ENCODE data around the gene MICAL1. TPM values are rescaled to one million over a fixed set of nuclear protein-coding genes. Genes with fewer than 3 reads are reported as not detected.

The MICAL1 gene
- polyA plus RNA-seq, 6 donors from 2014 or later: 8.4 to 26.7 (median 16.1) TPM

GRCh38 chr6:109448615-109449014, 7.0 kb downstream of the MICAL1 start:
- Mint-ChIP-seq H3K36me3 (peaks cover 0 to 8% of the 10 kb centered on the region in 2 donors), H3K4me1 (peaks cover 56 to 88% (median 83%) of the 10 kb centered on the region in 3 donors), H3K4me3 (peak overlapping the region in 6 of 8 donors; percentile 29 to 78 (median 71)), H3K9me3 (peaks cover 0 to 2% (median 0%) of the 10 kb centered on the region in 7 donors), H3K27me3 (no peaks in the 10 kb centered on the region), H3K27ac (peak overlapping the region; percentile 89 to 98 (median 94))
- ATAC-seq (ENCODE audit: low read depth in 2 of 2) (no peak), DNase-seq (no peak)

- H3K4me3 Mint-ChIP-seq: peak overlapping the region in 6 of 8 donors; percentile 1 to 78 (median 50)
- DNase-seq: no peak
- H3K36me3 Mint-ChIP-seq: peaks cover 0 to 8% of the 10 kb centered on the region in 2 donors
- ATAC-seq (ENCODE audit: low read depth in 2 of 2): peak; percentile 18 to 22
- H3K27me3 Mint-ChIP-seq: no peaks in the 10 kb centered on the region
- H3K9me3 Mint-ChIP-seq: peaks cover 0 to 2% (median 0%) of the 10 kb centered on the region in 7 donors
- H3K27ac Mint-ChIP-seq: peak overlapping the region; percentile 89 to 98 (median 94)
- H3K4me1 Mint-ChIP-seq: peaks cover 60 to 88% (median 83%) of the 10 kb centered on the region in 3 donors
These were observed 7.6 kb downstream of the MICAL1 start for GRCh38 chr6:109447878-109448555.

DNA sequence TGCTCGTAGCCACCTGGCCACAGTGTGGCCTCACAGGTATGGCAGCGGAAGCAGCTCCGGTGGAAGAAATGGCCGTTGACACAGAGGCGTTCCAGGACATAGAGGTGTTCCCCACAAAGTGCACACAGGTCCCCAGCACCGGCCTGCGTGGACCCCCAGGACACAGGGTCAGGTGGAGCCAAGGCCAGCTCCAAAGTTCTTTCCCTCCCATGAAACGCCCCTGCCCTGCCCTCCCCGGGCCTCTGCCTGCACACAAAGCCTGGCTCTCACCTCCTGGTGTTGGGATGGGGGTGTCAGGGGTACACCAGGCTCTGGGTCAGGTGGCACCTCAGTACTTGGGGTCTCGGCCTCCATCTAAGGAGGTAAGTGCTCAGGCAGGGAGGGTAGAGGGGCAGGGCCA, 8.5 kb downstream of the MICAL1 start:
- DNase-seq (no peak), ATAC-seq (ENCODE audit: low read depth in 2 of 2) (no peak)
- Mint-ChIP-seq H3K4me1 (peaks cover 63 to 88% (median 83%) of the 10 kb centered on the region in 3 donors), H3K27ac (peak overlapping the region; percentile 61 to 98 (median 93)), H3K36me3 (peaks cover 0 to 8% of the 10 kb centered on the region in 2 donors), H3K27me3 (no peaks in the 10 kb centered on the region), H3K4me3 (peak overlapping the region in 1 of 8 donors; percentile 9), H3K9me3 (peaks cover 0 to 2% (median 0%) of the 10 kb centered on the region in 7 donors)

- ATAC-seq (ENCODE audit: low read depth in 2 of 2): no peak
These were observed 9.0 kb downstream of the MICAL1 start for GRCh38 chr6:109446541-109446940.

GRCh38 chr6:109446072-109446471, 9.5 kb downstream of the MICAL1 start:
- no peak for DNase-seq
- no peak for ATAC-seq (ENCODE audit: low read depth in 2 of 2)
- Mint-ChIP-seq H3K36me3 (peaks cover 0 to 8% of the 10 kb centered on the region in 2 donors), H3K4me1 (peaks cover 67 to 90% (median 86%) of the 10 kb centered on the region in 3 donors), H3K9me3 (peaks cover 0 to 2% (median 0%) of the 10 kb centered on the region in 7 donors), H3K27me3 (no peaks in the 10 kb centered on the region), H3K27ac (peak overlapping the region; percentile 53 to 95 (median 76)), H3K4me3 (peak overlapping the region in 2 of 8 donors; percentile 9 to 81)

More at GRCh38 chr6:109446541-109446940, 9.0 kb downstream of the MICAL1 start:
- H3K27ac Mint-ChIP-seq: peak overlapping the region; percentile 61 to 95 (median 92)
- H3K36me3 Mint-ChIP-seq: peaks cover 0 to 8% of the 10 kb centered on the region in 2 donors
- H3K27me3 Mint-ChIP-seq: no peaks in the 10 kb centered on the region
- peak overlapping the region in 3 of 8 donors; percentile 9 to 81 (median 11) for H3K4me3 Mint-ChIP-seq
- no peak for DNase-seq
- H3K9me3 Mint-ChIP-seq: peaks cover 0 to 2% (median 0%) of the 10 kb centered on the region in 7 donors
- peaks cover 63 to 88% (median 83%) of the 10 kb centered on the region in 3 donors for H3K4me1 Mint-ChIP-seq

GRCh38 chr6:109445382-109445781, 10.2 kb downstream of the MICAL1 start:
- ATAC-seq (ENCODE audit: low read depth in 2 of 2) (no peak), DNase-seq (no peak)
- no peaks in the 10 kb centered on the region for H3K27me3 Mint-ChIP-seq
- peak overlapping the region; percentile 78 to 95 (median 87) for H3K27ac Mint-ChIP-seq
- H3K36me3 Mint-ChIP-seq: peaks cover 0 to 8% of the 10 kb centered on the region in 2 donors
- H3K4me1 Mint-ChIP-seq: peaks cover 63 to 84% (median 81%) of the 10 kb centered on the region in 3 donors
- H3K4me3 Mint-ChIP-seq: peak overlapping the region in 2 of 8 donors; percentile 22 to 81
- H3K9me3 Mint-ChIP-seq: peaks cover 0 to 2% (median 0%) of the 10 kb centered on the region in 7 donors

DNA sequence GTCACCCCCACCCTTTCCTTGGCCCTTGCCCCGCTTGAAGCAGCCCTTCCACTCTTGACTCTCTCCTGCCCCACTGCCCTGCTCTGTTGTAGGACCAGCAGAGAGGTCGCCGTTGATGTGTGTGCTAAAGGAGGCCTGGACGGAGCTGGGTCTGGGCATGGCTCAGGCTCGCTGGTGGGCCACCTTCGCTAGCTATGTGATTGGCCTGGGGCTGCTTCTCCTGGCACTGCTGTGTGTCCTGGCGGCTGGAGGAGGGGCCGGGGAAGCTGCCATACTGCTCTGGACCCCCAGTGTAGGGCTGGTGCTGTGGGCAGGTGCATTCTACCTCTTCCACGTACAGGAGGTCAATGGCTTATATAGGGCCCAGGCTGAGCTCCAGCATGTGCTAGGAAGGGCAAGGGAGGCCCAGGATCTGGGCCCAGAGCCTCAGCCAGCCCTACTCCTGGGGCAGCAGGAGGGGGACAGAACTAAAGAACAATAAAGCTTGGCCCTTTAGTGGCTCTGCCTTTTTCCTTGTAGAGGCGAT, 12.1 kb downstream of the MICAL1 start:
- ATAC-seq (ENCODE audit: low read depth in 2 of 2) (no peak), DNase-seq (no peak)
- Mint-ChIP-seq H3K36me3 (peaks cover 0 to 8% of the 10 kb centered on the region in 2 donors), H3K27ac (peak overlapping the region; percentile 56 to 99 (median 83)), H3K27me3 (no peaks in the 10 kb centered on the region), H3K4me1 (peaks cover 52 to 73% (median 63%) of the 10 kb centered on the region in 3 donors), H3K9me3 (peaks cover 0 to 2% (median 0%) of the 10 kb centered on the region in 7 donors), H3K4me3 (peak overlapping the region in 3 of 8 donors; percentile 53 to 95 (median 67))

DNA sequence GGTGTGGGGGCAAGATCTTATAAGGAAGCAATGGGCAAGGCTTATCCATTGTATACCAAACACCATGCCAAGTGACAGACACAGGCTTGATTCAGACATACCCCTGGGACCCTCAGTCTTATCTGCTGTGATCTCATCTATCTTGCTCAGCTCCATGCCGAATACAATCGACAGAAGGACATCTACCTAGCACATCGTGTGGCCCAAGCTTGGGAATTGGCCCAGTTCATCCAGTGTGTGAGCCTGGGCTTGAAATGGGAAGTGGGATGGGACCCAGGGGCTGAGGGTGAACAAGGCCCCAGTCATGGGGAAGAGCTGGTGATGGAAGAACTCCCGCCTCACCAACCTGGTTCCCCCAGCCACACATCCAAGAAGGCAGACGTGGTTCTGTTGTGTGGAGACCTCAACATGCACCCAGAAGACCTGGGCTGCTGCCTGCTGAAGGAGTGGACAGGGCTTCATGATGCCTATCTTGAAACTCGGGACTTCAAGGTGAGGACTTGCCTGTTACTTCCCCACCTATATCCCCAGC, 13.1 kb downstream of the MICAL1 start:
- peaks cover 42 to 63% (median 53%) of the 10 kb centered on the region in 3 donors for H3K4me1 Mint-ChIP-seq
- peaks cover 0 to 2% (median 0%) of the 10 kb centered on the region in 7 donors for H3K9me3 Mint-ChIP-seq
- no peak for DNase-seq
- no peaks in the 10 kb centered on the region for H3K27me3 Mint-ChIP-seq
- no peak for ATAC-seq (ENCODE audit: low read depth in 2 of 2)
- H3K27ac Mint-ChIP-seq: peak overlapping the region; percentile 86 to 99 (median 99)
- H3K36me3 Mint-ChIP-seq: peaks cover 0 to 8% of the 10 kb centered on the region in 2 donors
- peak overlapping the region; percentile 94 to 99 (median 97) for H3K4me3 Mint-ChIP-seq

- peaks cover 33 to 51% (median 45%) of the 10 kb centered on the region in 3 donors for H3K4me1 Mint-ChIP-seq
- DNase-seq (peak; percentile 73), ATAC-seq (ENCODE audit: low read depth in 2 of 2) (peak; percentile 47 to 54)
- peak overlapping the region; percentile 99 for H3K27ac Mint-ChIP-seq
- H3K9me3 Mint-ChIP-seq: no peaks in the 10 kb centered on the region
- no peaks in the 10 kb centered on the region for H3K27me3 Mint-ChIP-seq
- peaks cover 0 to 8% of the 10 kb centered on the region in 2 donors for H3K36me3 Mint-ChIP-seq
- peak overlapping the region; percentile 94 to 99 (median 97) for H3K4me3 Mint-ChIP-seq
These were observed 14.3 kb downstream of the MICAL1 start for GRCh38 chr6:109441069-109441816.

- ATAC-seq (ENCODE audit: low read depth in 2 of 2): peak; percentile 78 to 81
- Mint-ChIP-seq H3K4me1 (peaks cover 30 to 46% (median 37%) of the 10 kb centered on the region in 3 donors), H3K27me3 (no peaks in the 10 kb centered on the region), H3K9me3 (no peaks in the 10 kb centered on the region), H3K4me3 (peak within 1 kb of the TSS; percentile 94 to 99 (median 97)), H3K36me3 (peaks cover 0 to 4% of the 10 kb centered on the region in 2 donors), H3K27ac (peak within 1 kb of the TSS; percentile 99)
- DNase-seq: peak; percentile 88
These were observed 15.1 kb downstream of the MICAL1 start, which contains the start of the genes PPIL6 and SMPD2 for GRCh38 chr6:109440331-109441068. Gene PPIL6, minus strand, starts transcription at chr6:109440628. Its CDS starts 38 bp downstream, at chr6:109440590. Gene SMPD2, plus strand, starts transcription at chr6:109440724. Its CDS starts 398 bp downstream, at chr6:109441122.

DNA sequence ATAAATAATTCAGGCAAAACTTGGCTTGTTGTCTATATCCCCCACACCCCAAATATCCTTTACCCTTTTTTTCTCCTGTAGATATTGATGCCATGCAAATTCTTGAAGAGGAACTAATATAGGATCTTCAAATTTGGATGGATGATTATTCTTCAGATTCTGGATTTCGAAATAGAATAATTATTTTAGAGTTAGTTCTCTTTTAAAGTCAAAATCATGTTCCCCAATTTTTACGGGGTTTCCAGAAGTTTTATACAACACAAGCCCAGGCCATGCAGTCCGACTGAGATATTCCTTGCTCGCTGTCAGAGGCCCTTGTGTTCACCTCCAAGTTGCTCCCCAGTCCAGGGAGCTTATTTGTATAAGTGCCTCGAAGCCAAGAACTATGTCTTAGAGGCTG, 19.5 kb downstream of the MICAL1 start:
- Mint-ChIP-seq H3K4me3 (peak overlapping the region in 1 of 8 donors; percentile 5), H3K4me1 (peaks cover 1 to 9% (median 5%) of the 10 kb centered on the region in 3 donors), H3K36me3 (no peaks in the 10 kb centered on the region), H3K9me3 (no peaks in the 10 kb centered on the region), H3K27me3 (no peaks in the 10 kb centered on the region), H3K27ac (no peak overlapping the region)
- ATAC-seq (ENCODE audit: low read depth in 2 of 2): no peak
- no peak for DNase-seq

DNA sequence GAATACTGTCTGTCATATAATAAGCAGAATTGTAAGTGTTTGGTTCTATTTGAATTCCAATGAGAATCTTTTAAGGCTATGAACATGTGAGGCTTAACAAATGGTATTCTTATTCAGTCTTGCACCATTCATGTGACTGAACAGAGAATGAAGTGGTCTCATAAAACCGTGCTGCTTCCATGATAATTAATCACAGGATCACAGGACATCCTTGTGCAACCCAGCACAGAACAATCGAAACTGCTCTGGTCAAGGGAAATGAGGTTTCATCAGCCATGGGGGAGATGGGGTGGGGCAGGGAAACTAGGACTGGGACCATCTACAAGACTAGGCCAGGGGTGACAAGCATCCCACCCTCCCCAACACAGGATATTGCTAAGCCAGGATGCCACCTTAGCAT, 21.1 kb downstream of the MICAL1 start:
- H3K4me1 Mint-ChIP-seq: peaks cover 0 to 4% (median 3%) of the 10 kb centered on the region in 3 donors

More for the DNA sequence above, 21.1 kb downstream of the MICAL1 start:
- no peak for ATAC-seq (ENCODE audit: low read depth in 2 of 2)
- H3K9me3 Mint-ChIP-seq: no peaks in the 10 kb centered on the region
- no peak overlapping the region for H3K27ac Mint-ChIP-seq
- no peaks in the 10 kb centered on the region for H3K27me3 Mint-ChIP-seq
- no peak for DNase-seq
- no peaks in the 10 kb centered on the region for H3K36me3 Mint-ChIP-seq
- no peak overlapping the region for H3K4me3 Mint-ChIP-seq

All from naive B cell (primary cell).